Progenitor cell of endocrine pancreas (in vitro differentiated cells): ENCODE data around the gene TOLLIP. TPM values are rescaled to one million over a fixed set of nuclear protein-coding genes. Genes with fewer than 3 reads are reported as not detected.

Experiments used
- DNase-seq: peaks from one replicate; pipeline ENCODE4 v3.0.0; 2021; ENCODE audit warnings: low spot score; ENCODE audit not compliant: unreplicated experiment
- H3K27ac Mint-ChIP-seq: 2 replicates; pipeline ENCODE4 v1.8.0; 2021; ENCODE audit warnings: mild to moderate bottlenecking, moderate library complexity, mixed read lengths
- H3K27me3 Mint-ChIP-seq: 2 replicates; pipeline ENCODE4 v1.8.0; 2021; ENCODE audit warnings: mixed read lengths
- H3K36me3 Mint-ChIP-seq: 2 replicates; pipeline ENCODE4 v1.8.0; 2022; ENCODE audit warnings: mixed read lengths; ENCODE audit not compliant: insufficient read depth
- H3K4me1 Mint-ChIP-seq: 2 replicates; pipeline ENCODE4 v1.8.0; 2021; ENCODE audit warnings: low read depth, mixed read lengths
- H3K4me3 Mint-ChIP-seq: 2 replicates; pipeline ENCODE4 v1.8.0; 2021; ENCODE audit warnings: low read depth, mild to moderate bottlenecking, moderate library complexity, mixed read lengths
- H3K9me3 Mint-ChIP-seq: 2 replicates; pipeline ENCODE4 v1.8.0; 2021; ENCODE audit warnings: low read depth, mixed read lengths
- total RNA-seq: library from RNA; stranded (reverse); gene quantifications from 2 replicates; pipeline ENCODE4 v1.2.1, GENCODE V29; 2021
- TF ChIP-seq, protein P1 (sequence below): fragments of 200-600 bp; sonication (generic); IDR thresholded peaks from one replicate; pipeline ENCODE4 v1.5.0; 2021; ENCODE audit warnings: antibody characterized with exemption, mild to moderate bottlenecking; ENCODE audit not compliant: unreplicated experiment

The TOLLIP gene
- total RNA-seq, 1 donor from 2014 or later: 44.4 TPM

DNA sequence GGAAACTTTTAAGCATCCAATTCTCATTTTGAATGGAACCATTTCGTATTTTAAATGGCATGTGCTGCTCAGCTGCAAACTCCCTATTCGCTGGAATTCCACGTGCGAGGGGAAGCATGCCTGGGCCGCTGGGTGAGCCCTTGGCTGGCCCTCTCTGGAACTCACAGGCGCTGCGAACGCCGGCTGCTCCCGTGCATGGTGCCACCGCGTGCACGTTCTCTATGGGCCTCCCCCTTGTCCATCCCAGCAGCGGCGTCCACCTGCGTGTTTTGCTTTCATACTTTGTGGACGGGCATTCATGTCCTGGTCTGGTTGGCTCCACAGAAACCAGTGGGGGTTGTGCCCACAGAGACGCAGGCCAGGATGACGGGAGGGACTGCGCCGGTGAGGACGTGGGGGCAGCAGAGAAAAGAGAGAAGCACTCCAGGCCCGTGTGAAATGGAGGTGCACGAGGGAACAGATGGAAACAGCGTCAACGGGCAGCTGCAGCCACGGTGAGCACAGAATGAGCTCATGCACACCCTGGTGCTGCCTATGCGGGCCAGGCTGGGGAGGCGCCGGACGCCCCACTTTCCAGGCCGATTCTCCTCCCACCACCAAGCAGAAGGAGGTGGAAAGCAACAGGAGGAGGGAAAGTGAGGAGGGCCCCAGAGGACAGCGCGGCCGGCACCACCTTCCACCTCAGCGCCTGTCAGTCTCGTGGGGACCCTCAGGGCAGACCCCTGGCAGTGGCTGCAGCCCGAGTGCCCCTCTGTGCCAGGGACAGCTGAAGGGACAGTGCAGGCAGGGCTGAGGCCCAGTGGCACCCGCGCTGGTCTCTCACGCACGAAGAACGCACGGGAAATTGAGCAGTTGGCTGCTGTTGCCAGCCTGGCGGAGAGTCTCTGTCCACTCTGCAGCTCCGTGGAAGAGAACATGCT is 29.1 kb downstream of the TOLLIP start:
- TF ChIP-seq, protein P1, sequence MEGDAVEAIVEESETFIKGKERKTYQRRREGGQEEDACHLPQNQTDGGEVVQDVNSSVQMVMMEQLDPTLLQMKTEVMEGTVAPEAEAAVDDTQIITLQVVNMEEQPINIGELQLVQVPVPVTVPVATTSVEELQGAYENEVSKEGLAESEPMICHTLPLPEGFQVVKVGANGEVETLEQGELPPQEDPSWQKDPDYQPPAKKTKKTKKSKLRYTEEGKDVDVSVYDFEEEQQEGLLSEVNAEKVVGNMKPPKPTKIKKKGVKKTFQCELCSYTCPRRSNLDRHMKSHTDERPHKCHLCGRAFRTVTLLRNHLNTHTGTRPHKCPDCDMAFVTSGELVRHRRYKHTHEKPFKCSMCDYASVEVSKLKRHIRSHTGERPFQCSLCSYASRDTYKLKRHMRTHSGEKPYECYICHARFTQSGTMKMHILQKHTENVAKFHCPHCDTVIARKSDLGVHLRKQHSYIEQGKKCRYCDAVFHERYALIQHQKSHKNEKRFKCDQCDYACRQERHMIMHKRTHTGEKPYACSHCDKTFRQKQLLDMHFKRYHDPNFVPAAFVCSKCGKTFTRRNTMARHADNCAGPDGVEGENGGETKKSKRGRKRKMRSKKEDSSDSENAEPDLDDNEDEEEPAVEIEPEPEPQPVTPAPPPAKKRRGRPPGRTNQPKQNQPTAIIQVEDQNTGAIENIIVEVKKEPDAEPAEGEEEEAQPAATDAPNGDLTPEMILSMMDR: no peak
- Mint-ChIP-seq H3K36me3 (peaks cover 7% of the 10 kb centered on the region), H3K27ac (no peak overlapping the region), H3K4me3 (no peak overlapping the region), H3K27me3 (no peaks in the 10 kb centered on the region), H3K9me3 (no peaks in the 10 kb centered on the region), H3K4me1 (no peaks in the 10 kb centered on the region)
- DNase-seq: no peak

DNA sequence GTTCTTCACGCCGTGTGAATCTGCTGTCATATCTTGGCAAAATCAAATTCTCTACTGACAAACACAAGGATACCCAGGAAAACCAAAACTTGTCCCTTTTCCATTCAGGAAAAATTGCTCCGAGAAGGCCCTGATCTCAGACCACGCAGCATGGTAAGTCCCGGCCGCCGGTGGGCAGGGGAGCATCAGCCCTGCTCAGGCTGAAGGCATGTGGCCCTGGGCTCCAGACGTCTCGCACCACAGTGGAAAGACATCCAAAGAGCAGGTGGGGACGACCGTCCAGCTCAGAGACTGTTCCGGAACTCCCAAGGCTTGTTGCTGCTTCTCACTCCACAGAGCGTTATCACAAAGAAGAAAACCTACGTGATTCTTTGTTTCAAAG is 29.8 kb downstream of the TOLLIP start:
- H3K27me3 Mint-ChIP-seq: no peaks in the 10 kb centered on the region
- no peak for DNase-seq
- H3K4me1 Mint-ChIP-seq: no peaks in the 10 kb centered on the region
- H3K27ac Mint-ChIP-seq: no peak overlapping the region
- H3K36me3 Mint-ChIP-seq: peaks cover 7% of the 10 kb centered on the region
- H3K4me3 Mint-ChIP-seq: no peak overlapping the region
- TF ChIP-seq, protein P1: no peak
- no peaks in the 10 kb centered on the region for H3K9me3 Mint-ChIP-seq

DNA sequence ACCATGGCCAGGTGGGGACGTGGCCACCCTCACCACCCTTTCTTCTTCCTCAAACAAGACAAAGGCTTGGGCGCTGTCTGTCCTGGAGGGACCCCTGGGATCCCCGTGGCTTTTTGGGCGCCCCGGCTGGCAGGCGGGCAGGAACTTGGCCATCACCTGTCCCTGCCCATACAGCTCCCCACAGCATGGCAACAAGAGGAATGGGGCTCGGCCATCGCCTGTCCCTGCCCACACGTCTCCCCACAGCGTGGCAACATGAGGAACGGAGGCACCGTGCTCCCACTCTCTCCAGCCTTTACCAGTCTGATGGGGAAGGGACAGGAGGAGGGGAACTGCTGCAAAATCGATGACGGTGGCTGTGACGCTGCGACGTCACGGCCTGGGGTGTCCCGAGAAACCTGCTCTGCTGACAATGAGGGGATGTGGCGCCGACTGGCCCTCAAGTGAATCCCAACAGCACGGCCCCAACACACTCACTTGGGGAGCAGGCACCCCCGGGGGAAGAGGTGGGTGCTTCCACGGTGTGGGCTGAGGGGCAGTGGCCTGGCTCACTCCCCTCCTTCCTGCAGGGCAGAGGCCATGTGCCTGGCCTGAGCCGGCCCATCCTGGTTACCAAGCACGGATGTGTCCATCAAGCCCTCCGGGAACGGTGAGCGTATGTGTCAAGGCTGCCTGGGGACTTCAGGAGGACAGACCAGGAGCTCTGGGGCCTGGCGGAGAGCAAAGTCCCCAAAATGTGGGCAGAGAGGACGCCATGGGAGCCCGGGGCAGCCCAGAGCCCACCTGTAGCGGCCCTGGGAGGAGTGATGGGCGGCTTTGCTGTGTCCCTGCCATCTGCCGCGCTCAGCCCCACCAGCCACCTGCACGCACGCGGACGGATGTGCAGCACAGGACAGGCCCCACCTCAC is 30.4 kb downstream of the TOLLIP start:
- TF ChIP-seq, protein P1: no peak
- no peaks in the 10 kb centered on the region for H3K4me1 Mint-ChIP-seq
- H3K27ac Mint-ChIP-seq: no peak overlapping the region
- H3K9me3 Mint-ChIP-seq: no peaks in the 10 kb centered on the region
- DNase-seq: no peak
- H3K27me3 Mint-ChIP-seq: no peaks in the 10 kb centered on the region
- H3K4me3 Mint-ChIP-seq: no peak overlapping the region
- peaks cover 7% of the 10 kb centered on the region for H3K36me3 Mint-ChIP-seq

DNA sequence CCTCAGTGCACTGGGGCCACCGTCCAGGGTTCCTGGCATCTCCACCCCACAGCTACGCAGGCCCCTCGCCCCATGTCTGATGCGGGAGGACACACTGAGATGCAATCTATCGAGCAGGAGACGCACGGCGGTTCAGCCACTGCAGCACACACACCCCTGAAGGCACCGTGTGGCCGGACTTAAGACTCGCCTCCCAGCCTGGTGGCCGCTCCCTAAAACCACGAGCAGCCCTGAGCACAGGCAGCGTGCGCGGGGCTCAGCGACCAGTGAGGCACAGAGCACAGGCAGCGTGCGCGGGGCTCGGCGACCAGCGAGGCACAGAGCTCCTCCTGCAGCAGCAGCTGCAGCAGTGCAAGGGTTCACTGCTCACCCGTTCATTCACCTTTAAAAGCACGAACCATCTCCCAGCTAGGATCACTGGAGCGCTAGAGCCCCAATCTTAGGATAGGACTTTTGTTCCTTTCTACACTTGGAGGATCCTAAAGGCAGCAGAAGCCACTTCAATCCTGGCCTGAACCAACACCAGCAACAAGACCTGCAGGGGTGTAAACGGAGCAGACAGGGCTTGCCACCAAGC is 31.4 kb downstream of the TOLLIP start:
- DNase-seq: no peak
- Mint-ChIP-seq H3K4me1 (no peaks in the 10 kb centered on the region), H3K9me3 (no peaks in the 10 kb centered on the region), H3K27ac (no peak overlapping the region), H3K36me3 (peaks cover 7% of the 10 kb centered on the region), H3K4me3 (no peak overlapping the region), H3K27me3 (no peaks in the 10 kb centered on the region)
- TF ChIP-seq, protein P1: no peak
